Measurements from ENCODE around the gene MN1.

GRCh38 chr22:27777128-27777527 is 24.4 kb downstream of the MN1 start:
- TF ChIP-seq POLR2A (IDR thresholded peaks at IDR 0.05) (no peak), CTCF (IDR thresholded peaks at IDR 0.05) (no peak)
